ENCODE measurements around the gene SNUPN.

- TF ChIP-seq CTCF (conservative IDR thresholded peaks at IDR 0.05 in 1 of 2, IDR thresholded peaks at IDR 0.05 in 1 of 2; ENCODE audit: low read depth in 1 of 2, low read length in 2 of 2) (no peak), EZH2 (IDR thresholded peaks at IDR 0.05; ENCODE audit: low read length, missing control alignments) (no peak)
Measured at GRCh38 chr15:75651810-75652543, 26.5 kb upstream of the SNUPN start.
